Measurements from ENCODE around the gene PNISR.

Gene PNISR

GRCh38 chr6:99402448-99402847 lies 22.7 kb downstream of the PNISR start:
- DNase-seq (ENCODE audit: low read depth in 2 of 2): no peak

GRCh38 chr6:99397287-99397686 lies 27.8 kb downstream of the PNISR start:
- no peak for DNase-seq (ENCODE audit: low read depth in 2 of 2)

- DNase-seq (ENCODE audit: low read depth in 2 of 2): peak; percentile 52 to 53
Measured at GRCh38 chr6:99393698-99394531, 31.2 kb downstream of the PNISR start, which contains the start of gene COQ3. Gene COQ3 (minus strand): TSS chr6:99394195. CDS start chr6:99394179, 16 bp downstream.

GRCh38 chr6:99393366-99393697 lies 31.8 kb downstream of the PNISR start:
- DNase-seq (ENCODE audit: low read depth in 2 of 2): no peak

GRCh38 chr6:99390896-99391295 lies 34.2 kb downstream of the PNISR start:
- DNase-seq (ENCODE audit: low read depth in 2 of 2): no peak

GRCh38 chr6:99384507-99384906 lies 40.6 kb downstream of the PNISR start:
- DNase-seq (ENCODE audit: low read depth in 2 of 2): no peak

- DNase-seq (ENCODE audit: low read depth in 2 of 2): no peak
Measured at GRCh38 chr6:99378636-99379035, 46.5 kb downstream of the PNISR start.

GRCh38 chr6:99369533-99369932 lies 55.6 kb downstream of the PNISR start:
- no peak for DNase-seq (ENCODE audit: low read depth in 2 of 2)

- no peak for DNase-seq (ENCODE audit: low read depth in 2 of 2)
Measured at GRCh38 chr6:99366852-99367251, 58.3 kb downstream of the PNISR start.

GRCh38 chr6:99364026-99364425 lies 61.1 kb downstream of the PNISR start:
- no peak for DNase-seq (ENCODE audit: low read depth in 2 of 2)

- no peak for DNase-seq (ENCODE audit: low read depth in 2 of 2)
Measured at GRCh38 chr6:99362678-99363268, 62.3 kb downstream of the PNISR start.

GRCh38 chr6:99359800-99360199 lies 65.3 kb downstream of the PNISR start:
- no peak for DNase-seq (ENCODE audit: low read depth in 2 of 2)

GRCh38 chr6:99356641-99357040 lies 68.5 kb downstream of the PNISR start:
- no peak for DNase-seq (ENCODE audit: low read depth in 2 of 2)

- DNase-seq (ENCODE audit: low read depth in 2 of 2): no peak
Measured at GRCh38 chr6:99354983-99355382, 70.1 kb downstream of the PNISR start.

GRCh38 chr6:99353126-99353525 lies 72.0 kb downstream of the PNISR start:
- DNase-seq (ENCODE audit: low read depth in 2 of 2): no peak

- no peak for DNase-seq (ENCODE audit: low read depth in 2 of 2)
Measured at GRCh38 chr6:99350573-99350972, 74.5 kb downstream of the PNISR start.

- DNase-seq (ENCODE audit: low read depth in 2 of 2): no peak
Measured at GRCh38 chr6:99349171-99350141, 75.7 kb downstream of the PNISR start, which contains the start of gene FAXC. Gene FAXC (minus strand): TSS chr6:99349674. CDS start chr6:99349372, 302 bp downstream.

- no peak for DNase-seq (ENCODE audit: low read depth in 2 of 2)
Measured at GRCh38 chr6:99348288-99349170, 76.6 kb downstream of the PNISR start.
